MCF 10A (cell line): ENCODE measurements around the gene SLC35B2. TPM values are rescaled to one million over a fixed set of nuclear protein-coding genes. Genes with fewer than 3 reads are reported as not detected.

Experiments used
- BruUV-seq: library from RNA; stranded (reverse); fragments of 400-500 nt; replicated peaks from 2 replicates; lab custom pipeline; 2021; lab: Mats Ljungman, UMichigan
- CTCF ChIA-PET: fragments of 300-600 bp; sonication (Branson Sonifier 250); formaldehyde crosslinking; extraction: SDS; loops from one replicate; lab custom pipeline; 2021; ENCODE audit warnings: antibody characterized with exemption, inconsistent platforms; lab: Yijun Ruan, JAX
- POLR2A ChIA-PET: fragments of 300-600, 350-650 bp; sonication (Branson Sonifier 250); formaldehyde crosslinking; extraction: SDS; loops from one replicate; lab custom pipeline; 2020; ENCODE audit warnings: antibody characterized with exemption, inconsistent platforms; lab: Yijun Ruan, JAX
- DNase-seq: peaks from one replicate; pipeline ENCODE4 v3.0.0-alpha.2; 2018; ENCODE audit not compliant: unreplicated experiment
- H3K27ac Mint-ChIP-seq: one replicate; pipeline ENCODE4 v1.8.0; 2022; ENCODE audit warnings: mild to moderate bottlenecking, low read depth, mixed read lengths; ENCODE audit not compliant: unreplicated experiment
- H3K27me3 Mint-ChIP-seq: one replicate; pipeline ENCODE4 v1.8.0; 2022; ENCODE audit warnings: mixed read lengths; ENCODE audit not compliant: insufficient read depth, unreplicated experiment
- H3K36me3 Mint-ChIP-seq: one replicate; pipeline ENCODE4 v1.8.0; 2022; ENCODE audit warnings: mild to moderate bottlenecking, moderate library complexity, mixed read lengths; ENCODE audit not compliant: insufficient read depth, unreplicated experiment
- H3K4me1 Mint-ChIP-seq: one replicate; pipeline ENCODE4 v1.8.0; 2022; ENCODE audit warnings: mixed read lengths; ENCODE audit not compliant: insufficient read depth, unreplicated experiment
- H3K4me3 Mint-ChIP-seq: one replicate; pipeline ENCODE4 v1.8.0; 2022; ENCODE audit warnings: mild to moderate bottlenecking, moderate library complexity, mixed read lengths; ENCODE audit not compliant: unreplicated experiment
- H3K9me3 Mint-ChIP-seq: one replicate; pipeline ENCODE4 v1.8.0; 2022; ENCODE audit warnings: mixed read lengths; ENCODE audit not compliant: unreplicated experiment
- CTCF ChIP-seq: fragments of 200-600 bp; IDR thresholded peaks from one replicate; pipeline ENCODE4 v1.8.0; 2022; ENCODE audit warnings: antibody characterized with exemption, mild to moderate bottlenecking; ENCODE audit not compliant: unreplicated experiment
- intact Hi-C: fragments of 100-400 bp; cut with micrococcal nuclease; formaldehyde crosslinking; loops from 2 replicates; pipeline ENCODE4 v1.14.1; 2022
- total RNA-seq: library from RNA; stranded (reverse); gene quantifications from 2 replicates; pipeline ENCODE4 v1.2.3, GENCODE V29; 2022

SLC35B2 gene
- total RNA-seq, 1 experiment from 2014 or later, result 27.1 TPM

GRCh38 chr6:44275271-44275748, 18.0 kb upstream of the SLC35B2 start:
- ChIA-PET POLR2A (no interaction called here), CTCF (interaction anchor here (0.7 kb wide), 1 partner anchor 17 kb away, joined by 3 read pairs; no protein-coding TSS in a partner anchor)
- Mint-ChIP-seq H3K4me1 (no peaks in the 10 kb centered on the region), H3K4me3 (no peak overlapping the region), H3K9me3 (no peaks in the 10 kb centered on the region), H3K27me3 (peaks cover 54% of the 10 kb centered on the region), H3K27ac (no peak overlapping the region), H3K36me3 (no peaks in the 10 kb centered on the region)
- no TSS peak for BruUV-seq
- intact Hi-C loops, result no loop called here
- TF ChIP-seq CTCF, result no peak
- DNase-seq, result no peak

DNA sequence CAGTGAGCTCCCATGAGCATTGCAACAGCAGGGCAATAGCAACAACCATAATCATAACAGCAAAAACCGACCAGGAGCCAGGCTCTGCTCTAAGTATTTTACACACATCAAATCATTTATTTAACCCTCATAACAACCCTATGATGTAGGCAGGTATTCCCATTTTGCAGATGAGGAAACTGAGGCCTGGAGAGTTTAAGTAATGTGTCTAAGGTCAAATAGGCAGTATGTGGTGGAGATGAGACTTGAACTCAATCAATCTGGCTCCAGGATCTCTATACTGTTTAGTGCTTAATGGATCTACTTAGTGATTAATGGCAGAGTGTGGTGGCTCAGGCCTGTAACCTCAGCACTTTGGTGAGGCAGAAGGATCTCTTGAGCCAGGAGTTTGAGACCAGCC, 16.3 kb upstream of the SLC35B2 start:
- H3K27ac Mint-ChIP-seq, result no peak overlapping the region
- POLR2A ChIA-PET, result no interaction called here
- H3K4me3 Mint-ChIP-seq, result no peak overlapping the region
- TF ChIP-seq CTCF, result no peak
- H3K36me3 Mint-ChIP-seq, result no peaks in the 10 kb centered on the region
- intact Hi-C loops, result no loop called here
- CTCF ChIA-PET, result interaction anchor here (1.6 kb wide), 1 partner anchor 65 kb away, joined by 6 read pairs; no protein-coding TSS in a partner anchor
- no TSS peak for BruUV-seq
- H3K4me1 Mint-ChIP-seq, result no peaks in the 10 kb centered on the region
- no peak for DNase-seq
- peaks cover 51% of the 10 kb centered on the region for H3K27me3 Mint-ChIP-seq
- H3K9me3 Mint-ChIP-seq, result no peaks in the 10 kb centered on the region

- ChIA-PET POLR2A (interaction anchor here (1.3 kb wide), 1 partner anchor 113 kb away, joined by 3 read pairs; no protein-coding TSS in a partner anchor), CTCF (interaction anchor here (0.5 to 1.6 kb wide), 3 partner anchors 32 to 66 kb away, joined by 3 to 12 read pairs (median 6); no protein-coding TSS in a partner anchor)
- intact Hi-C loops, result no loop called here
- BruUV-seq, result no TSS peak
- no peak overlapping the region for H3K27ac Mint-ChIP-seq
- H3K9me3 Mint-ChIP-seq, result no peaks in the 10 kb centered on the region
- H3K4me3 Mint-ChIP-seq, result no peak overlapping the region
- peaks cover 51% of the 10 kb centered on the region for H3K27me3 Mint-ChIP-seq
- H3K36me3 Mint-ChIP-seq, result no peaks in the 10 kb centered on the region
- no peak for TF ChIP-seq CTCF
- no peaks in the 10 kb centered on the region for H3K4me1 Mint-ChIP-seq
- no peak for DNase-seq
These were observed 15.8 kb upstream of the SLC35B2 start for GRCh38 chr6:44272999-44273566.

- Mint-ChIP-seq H3K27ac (no peak overlapping the region), H3K36me3 (no peaks in the 10 kb centered on the region), H3K4me3 (no peak overlapping the region), H3K9me3 (no peaks in the 10 kb centered on the region), H3K27me3 (peaks cover 50% of the 10 kb centered on the region), H3K4me1 (no peaks in the 10 kb centered on the region)
- no TSS peak for BruUV-seq
- CTCF ChIA-PET, result interaction anchor here (0.5 to 1.6 kb wide), 2 partner anchors 33 to 66 kb away, joined by 3 to 12 read pairs; no protein-coding TSS in a partner anchor
- DNase-seq, result no peak
- TF ChIP-seq CTCF, result no peak
- intact Hi-C loops, result no loop called here
- POLR2A ChIA-PET, result interaction anchor here (1.3 kb wide), 1 partner anchor 114 kb away, joined by 3 read pairs; no protein-coding TSS in a partner anchor
These were observed 15.2 kb upstream of the SLC35B2 start for GRCh38 chr6:44272529-44272928.
